ENCODE results near the gene KCTD13. TPM values are rescaled to one million over a fixed set of nuclear protein-coding genes. Genes with fewer than 3 reads are reported as not detected.

Gene KCTD13
- total RNA-seq, 2 donors from 2014 or later, result 29.2 to 37.1 TPM

GRCh38 chr16:29899516-29900101, 26.4 kb downstream of the KCTD13 start, which contains the start of gene SEZ6L2:
Gene SEZ6L2 (minus strand): TSS chr16:29899550. CDS start chr16:29899019, 531 bp downstream.
- TF ChIP-seq, protein P1, sequence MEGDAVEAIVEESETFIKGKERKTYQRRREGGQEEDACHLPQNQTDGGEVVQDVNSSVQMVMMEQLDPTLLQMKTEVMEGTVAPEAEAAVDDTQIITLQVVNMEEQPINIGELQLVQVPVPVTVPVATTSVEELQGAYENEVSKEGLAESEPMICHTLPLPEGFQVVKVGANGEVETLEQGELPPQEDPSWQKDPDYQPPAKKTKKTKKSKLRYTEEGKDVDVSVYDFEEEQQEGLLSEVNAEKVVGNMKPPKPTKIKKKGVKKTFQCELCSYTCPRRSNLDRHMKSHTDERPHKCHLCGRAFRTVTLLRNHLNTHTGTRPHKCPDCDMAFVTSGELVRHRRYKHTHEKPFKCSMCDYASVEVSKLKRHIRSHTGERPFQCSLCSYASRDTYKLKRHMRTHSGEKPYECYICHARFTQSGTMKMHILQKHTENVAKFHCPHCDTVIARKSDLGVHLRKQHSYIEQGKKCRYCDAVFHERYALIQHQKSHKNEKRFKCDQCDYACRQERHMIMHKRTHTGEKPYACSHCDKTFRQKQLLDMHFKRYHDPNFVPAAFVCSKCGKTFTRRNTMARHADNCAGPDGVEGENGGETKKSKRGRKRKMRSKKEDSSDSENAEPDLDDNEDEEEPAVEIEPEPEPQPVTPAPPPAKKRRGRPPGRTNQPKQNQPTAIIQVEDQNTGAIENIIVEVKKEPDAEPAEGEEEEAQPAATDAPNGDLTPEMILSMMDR (IDR thresholded peaks at IDR 0.05), result no peak
- H3K36me3 ChIP-seq, result no peaks in the 10 kb centered on the region
- DNase-seq (ENCODE audit: low spot score) (no peak), ATAC-seq (ENCODE audit: insufficient number of reproducible peaks, low FRiP score, low read depth) (peak; percentile 38)
- no peak within 1 kb of the TSS for H3K27ac ChIP-seq
- H3K4me3 ChIP-seq, result peak within 1 kb of the TSS; percentile 71
- no peaks in the 10 kb centered on the region for H3K9me3 ChIP-seq
- peaks cover 5 to 11% of the 10 kb centered on the region in 2 donors for H3K4me1 ChIP-seq (ENCODE audit: control insufficient read depth in 1 of 2, low read depth in 2 of 2)
- peaks cover 11% of the 10 kb centered on the region for H3K27me3 ChIP-seq (replicated peaks; ENCODE audit: insufficient read depth)

DNA sequence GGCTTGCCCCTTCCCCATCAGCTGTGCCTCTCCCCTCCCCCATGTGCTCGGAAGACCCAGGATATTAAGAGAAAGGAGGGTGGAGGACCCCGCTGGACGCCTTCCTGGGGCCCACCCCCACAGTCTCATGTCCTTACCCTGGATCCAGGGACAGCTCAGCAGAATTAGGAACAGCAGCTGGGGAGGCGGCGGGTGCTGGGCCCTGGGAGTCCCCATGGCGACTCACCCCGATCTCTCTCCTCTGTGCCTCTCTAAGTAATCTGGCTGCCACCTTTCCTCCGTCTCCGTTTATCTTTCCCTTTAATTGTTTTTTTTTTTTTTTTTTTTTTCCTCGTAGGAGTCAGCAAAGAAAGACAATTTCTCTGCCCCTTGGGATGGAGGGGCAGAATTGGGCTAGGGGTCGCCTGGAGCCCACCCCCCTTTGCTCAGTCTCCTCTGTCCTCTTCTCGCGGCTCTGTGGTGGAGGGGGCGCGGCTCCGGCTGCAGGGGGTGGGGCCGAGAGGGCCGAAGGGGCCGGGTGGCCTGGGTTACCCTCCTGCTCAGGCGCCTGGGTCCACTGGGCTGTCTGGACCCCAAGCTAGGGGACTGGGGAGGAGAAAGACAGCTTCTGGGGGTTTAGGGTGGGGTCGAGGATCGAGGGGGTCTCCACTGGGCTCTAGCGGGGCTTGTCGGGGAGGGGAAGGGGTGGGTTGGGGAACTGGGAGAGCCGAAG, 27.1 kb downstream of the KCTD13 start:
- ATAC-seq (ENCODE audit: insufficient number of reproducible peaks, low FRiP score, low read depth), result no peak
- Histone ChIP-seq H3K4me3 (peak overlapping the region; percentile 71), H3K36me3 (no peaks in the 10 kb centered on the region), H3K9me3 (no peaks in the 10 kb centered on the region), H3K27ac (no peak overlapping the region), H3K4me1 (ENCODE audit: control insufficient read depth in 1 of 2, low read depth in 2 of 2) (peaks cover 5 to 11% of the 10 kb centered on the region in 2 donors), H3K27me3 (replicated peaks; ENCODE audit: insufficient read depth) (peaks cover 11% of the 10 kb centered on the region)
- TF ChIP-seq, protein P1 (IDR thresholded peaks at IDR 0.05), result no peak
- no peak for DNase-seq (ENCODE audit: low spot score)

GRCh38 chr16:29898135-29898803, 27.8 kb downstream of the KCTD13 start:
- Histone ChIP-seq H3K27me3 (replicated peaks; ENCODE audit: insufficient read depth) (peaks cover 11% of the 10 kb centered on the region), H3K9me3 (no peaks in the 10 kb centered on the region), H3K36me3 (no peaks in the 10 kb centered on the region), H3K4me1 (ENCODE audit: control insufficient read depth in 1 of 2, low read depth in 2 of 2) (peaks cover 5 to 11% of the 10 kb centered on the region in 2 donors), H3K27ac (no peak overlapping the region), H3K4me3 (no peak overlapping the region)
- TF ChIP-seq, protein P1 (IDR thresholded peaks at IDR 0.05), result no peak
- no peak for ATAC-seq (ENCODE audit: insufficient number of reproducible peaks, low FRiP score, low read depth)
- no peak for DNase-seq (ENCODE audit: low spot score)

DNA sequence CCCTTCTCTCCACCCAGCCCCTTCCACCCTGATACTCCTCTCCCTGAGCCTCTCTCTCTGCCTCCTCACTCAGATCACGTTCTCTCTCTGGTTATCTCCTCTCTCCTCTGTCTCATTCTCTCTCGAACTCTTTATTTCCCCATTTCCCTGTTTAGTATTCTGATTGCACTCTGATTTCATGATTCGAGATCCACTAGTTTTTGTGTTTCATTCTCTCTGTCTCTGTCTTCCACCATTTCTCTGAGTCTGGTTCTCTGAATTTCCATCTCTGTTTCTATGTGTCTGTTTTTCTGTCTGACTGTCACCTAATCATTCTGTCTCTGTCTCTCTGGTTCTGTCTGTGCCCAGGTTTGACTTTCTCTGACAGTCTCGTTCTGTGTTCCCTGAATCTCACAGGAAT, 28.7 kb downstream of the KCTD13 start:
- Histone ChIP-seq H3K27ac (no peak overlapping the region), H3K4me3 (no peak overlapping the region), H3K27me3 (replicated peaks; ENCODE audit: insufficient read depth) (peaks cover 11% of the 10 kb centered on the region), H3K9me3 (no peaks in the 10 kb centered on the region), H3K36me3 (no peaks in the 10 kb centered on the region), H3K4me1 (ENCODE audit: control insufficient read depth in 1 of 2, low read depth in 2 of 2) (peaks cover 5 to 11% of the 10 kb centered on the region in 2 donors)
- TF ChIP-seq, protein P1 (IDR thresholded peaks at IDR 0.05), result no peak
- DNase-seq (ENCODE audit: low spot score) (no peak), ATAC-seq (ENCODE audit: insufficient number of reproducible peaks, low FRiP score, low read depth) (no peak)

DNA sequence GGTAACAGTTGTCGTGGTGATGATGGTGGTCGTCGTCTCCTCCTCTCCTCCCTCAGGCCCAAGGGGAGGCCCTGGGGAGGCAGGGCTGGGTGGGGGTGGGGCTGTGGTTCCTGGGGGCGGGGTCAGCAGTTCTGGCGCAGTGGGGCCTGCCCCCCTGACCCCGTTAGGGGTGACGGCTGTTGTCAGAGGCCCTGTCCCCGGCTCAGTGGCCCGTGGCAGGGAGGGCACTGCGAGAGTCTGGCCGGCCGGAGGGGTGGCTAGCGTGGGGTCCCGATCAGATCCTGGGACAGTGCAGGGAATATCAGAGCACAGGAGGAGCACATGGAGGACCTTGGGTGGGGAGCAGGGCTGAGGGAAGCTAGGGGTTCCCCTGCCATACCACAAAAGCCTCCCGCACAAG, 29.2 kb downstream of the KCTD13 start:
- Histone ChIP-seq H3K27ac (no peak overlapping the region), H3K4me1 (ENCODE audit: control insufficient read depth in 1 of 2, low read depth in 2 of 2) (peaks cover 5 to 11% of the 10 kb centered on the region in 2 donors), H3K27me3 (replicated peaks; ENCODE audit: insufficient read depth) (peaks cover 11% of the 10 kb centered on the region), H3K9me3 (no peaks in the 10 kb centered on the region), H3K36me3 (no peaks in the 10 kb centered on the region), H3K4me3 (no peak overlapping the region)
- TF ChIP-seq, protein P1 (IDR thresholded peaks at IDR 0.05), result no peak
- no peak for ATAC-seq (ENCODE audit: insufficient number of reproducible peaks, low FRiP score, low read depth)
- DNase-seq (ENCODE audit: low spot score), result no peak

Data from thoracic aorta (tissue), 2 donors.